GM12875 (cell line): Measurements from ENCODE around the gene PERCC1.

ENCODE experiments used
- H3K4me3 ChIP-seq: one replicate; pipeline ENCODE4 v1.5.1; 2011; ENCODE audit warnings: low read depth, low read length, control low read depth
- CTCF ChIP-seq: IDR thresholded peaks from 2 replicates; pipeline ENCODE4 v1.5.1; 2011; ENCODE audit warnings: low read depth, mild to moderate bottlenecking, control low read depth, inconsistent platforms, low read length, moderate library complexity, borderline replicate concordance; ENCODE audit not compliant: insufficient read depth

PERCC1 gene

GRCh38 chr16:1450841-1451240 is 20.0 kb downstream of the PERCC1 start:
- no peak overlapping the region for H3K4me3 ChIP-seq
- TF ChIP-seq CTCF, result no peak

GRCh38 chr16:1451702-1452392 is 21.0 kb downstream of the PERCC1 start:
- TF ChIP-seq CTCF, result no peak
- H3K4me3 ChIP-seq, result no peak overlapping the region

- TF ChIP-seq CTCF, result no peak
- H3K4me3 ChIP-seq, result no peak overlapping the region
These were observed 21.7 kb downstream of the PERCC1 start for GRCh38 chr16:1452530-1452929.

GRCh38 chr16:1453316-1453715 is 22.4 kb downstream of the PERCC1 start:
- H3K4me3 ChIP-seq, result no peak overlapping the region
- TF ChIP-seq CTCF, result no peak

GRCh38 chr16:1454561-1454960 is 23.7 kb downstream of the PERCC1 start:
- no peak overlapping the region for H3K4me3 ChIP-seq
- TF ChIP-seq CTCF, result no peak

- no peak for TF ChIP-seq CTCF
- H3K4me3 ChIP-seq, result no peak overlapping the region
These were observed 24.6 kb downstream of the PERCC1 start for GRCh38 chr16:1455190-1456171.
